GM23338 (cell line): Measurements from ENCODE around the gene RXRA. TPM values are rescaled to one million over a fixed set of nuclear protein-coding genes. Genes with fewer than 3 reads are reported as not detected.
A peak's percentile ranks its signal among the peaks of the same experiment; 100 is the strongest.

Source experiments
- ATAC-seq: fragments of 200-7000 bp; cut with Tn5 transposase; 3 replicates; pipeline ENCODE4 v1.9.1; 2020
- DNase-seq: peaks from one replicate; pipeline ENCODE4 v3.0.0-alpha.2; 2015; ENCODE audit warnings: low spot score
- H2AFZ ChIP-seq: fragments of 200-600 bp; sonication (generic); 2 replicates; pipeline ENCODE4 v1.8.0; 2016; ENCODE audit warnings: antibody characterized with exemption, mild to moderate bottlenecking, moderate library complexity
- H3F3A ChIP-seq: fragments of 200-600 bp; sonication (generic); replicated peaks from 2 replicates; pipeline ENCODE4 v1.8.0; 2017; ENCODE audit warnings: antibody characterized with exemption, mixed run types, low read depth
- H3K27ac ChIP-seq: fragments of 200-600 bp; sonication (generic); 2 replicates; pipeline ENCODE4 v1.6.1; 2016; ENCODE audit warnings: low read depth
- H3K27me3 ChIP-seq: fragments of 200-600 bp; sonication (generic); 2 replicates; pipeline ENCODE4 v1.8.0; 2016; ENCODE audit warnings: mild to moderate bottlenecking, mixed run types, moderate library complexity; ENCODE audit not compliant: insufficient read depth
- H3K36me3 ChIP-seq: fragments of 200-600 bp; sonication (generic); 2 replicates; pipeline ENCODE4 v1.8.0; 2016; ENCODE audit warnings: mild to moderate bottlenecking; ENCODE audit not compliant: insufficient read depth
- H3K4me1 ChIP-seq: fragments of 200-600 bp; sonication (generic); 2 replicates; pipeline ENCODE4 v1.8.0; 2016; ENCODE audit warnings: mild to moderate bottlenecking, moderate library complexity; ENCODE audit not compliant: insufficient read depth
- H3K4me2 ChIP-seq: fragments of 200-600 bp; sonication (generic); 2 replicates; pipeline ENCODE4 v1.7.1; 2017; ENCODE audit warnings: mixed run types
- H3K4me3 ChIP-seq: fragments of 200-600 bp; sonication (generic); 2 replicates; pipeline ENCODE4 v1.6.1; 2016; ENCODE audit warnings: mixed run types
- H3K79me2 ChIP-seq: fragments of 200-600 bp; sonication (generic); replicated peaks from 2 replicates; pipeline ENCODE4 v1.8.0; 2017; ENCODE audit warnings: mild to moderate bottlenecking; ENCODE audit not compliant: insufficient read depth
- H3K9me2 ChIP-seq: fragments of 200-600 bp; sonication (generic); 2 replicates; pipeline ENCODE4 v1.8.0; 2017; ENCODE audit not compliant: insufficient read depth
- H4K20me1 ChIP-seq: fragments of 200-600 bp; sonication (generic); replicated peaks from 2 replicates; pipeline ENCODE4 v1.8.0; 2017; ENCODE audit warnings: mild to moderate bottlenecking; ENCODE audit not compliant: insufficient read depth
- H3K27ac Mint-ChIP-seq: 2 replicates; pipeline ENCODE4 v1.8.0; 2020; ENCODE audit warnings: inconsistent platforms, mild to moderate bottlenecking, moderate library complexity, mixed read lengths
- H3K27me3 Mint-ChIP-seq: 3 replicates; pipeline ENCODE4 v1.8.0; 2022; ENCODE audit warnings: low read depth, mild to moderate bottlenecking, moderate library complexity, mixed read lengths, inconsistent platforms; ENCODE audit not compliant: insufficient read depth, poor library complexity
- H3K36me3 Mint-ChIP-seq: 3 replicates; pipeline ENCODE4 v1.8.0; 2021; ENCODE audit warnings: low read depth, mild to moderate bottlenecking, inconsistent platforms, moderate library complexity, mixed read lengths
- H3K4me1 Mint-ChIP-seq: 3 replicates; pipeline ENCODE4 v1.8.0; 2020; ENCODE audit warnings: mild to moderate bottlenecking, inconsistent platforms, mixed read lengths
- H3K4me3 Mint-ChIP-seq: 3 replicates; pipeline ENCODE4 v1.8.0; 2021; ENCODE audit warnings: moderate library complexity, mild to moderate bottlenecking, inconsistent platforms, mixed read lengths
- H3K9me3 Mint-ChIP-seq: 3 replicates; pipeline ENCODE4 v1.8.0; 2020; ENCODE audit warnings: moderate library complexity, mild to moderate bottlenecking, inconsistent platforms, mixed read lengths
- CTCF ChIP-seq, 2 experiments: fragments of 200-600 bp in 1 of 2; sonication (generic) in 1 of 2; conservative IDR thresholded peaks; 2 replicates each; pipeline versions ENCODE4 v1.5.1 to v1.6.1; 2016 to 2017; ENCODE audit warnings: antibody characterized with exemption in 2 of 2, low read depth in 2 of 2, mild to moderate bottlenecking in 2 of 2, moderate library complexity in 1 of 2
- ETS1 ChIP-seq: IDR thresholded peaks from 2 replicates; pipeline ENCODE4 v1.6.1; 2016; ENCODE audit warnings: antibody characterized with exemption
- EZH2 ChIP-seq: fragments of 200-600 bp; sonication (generic); IDR thresholded peaks from one replicate; pipeline ENCODE4 v1.8.0; 2017; ENCODE audit warnings: antibody characterized with exemption, mild to moderate bottlenecking, low read depth; ENCODE audit not compliant: unreplicated experiment
- EZH2phosphoT487 ChIP-seq: fragments of 200-600 bp; sonication (generic); IDR thresholded peaks from one replicate; pipeline ENCODE4 v1.8.1; 2018; ENCODE audit warnings: antibody characterized with exemption; ENCODE audit not compliant: unreplicated experiment
- POLR2AphosphoS5 ChIP-seq: IDR thresholded peaks from 2 replicates; pipeline ENCODE4 v1.6.1; 2016; ENCODE audit warnings: antibody characterized with exemption, low read depth
- REST ChIP-seq: IDR thresholded peaks from one replicate; pipeline ENCODE4 v1.6.1; 2018; ENCODE audit warnings: antibody characterized with exemption; ENCODE audit not compliant: unreplicated experiment
- STAT1 ChIP-seq: IDR thresholded peaks from one replicate; pipeline ENCODE4 v1.6.1; 2016; ENCODE audit warnings: antibody characterized with exemption; ENCODE audit not compliant: unreplicated experiment
- ZNF114 ChIP-seq: fragments of 250-450 bp; sonication (Bioruptor Pico); IDR thresholded peaks from 2 replicates; pipeline ENCODE4 v1.5.0; 2020; ENCODE audit warnings: mild to moderate bottlenecking, moderate library complexity
- ZNF462 ChIP-seq: fragments of 250-450 bp; sonication (Bioruptor Pico); IDR thresholded peaks from 2 replicates; pipeline ENCODE4 v1.5.0; 2020; ENCODE audit warnings: mild to moderate bottlenecking, moderate library complexity
- polyA plus RNA-seq: library from polyadenylated mRNA; unstranded; fragments of >200 nt; fragmentation: Nextera tagmentation; extraction: Ambion mirVana; gene quantifications from 2 replicates; pipeline ENCODE4 v1.2.1, GENCODE V29; 2016
- total RNA-seq: library from RNA; depleted of rRNA; stranded (reverse); fragments of >200 nt; shearing (Covaris generic); gene quantifications from 2 replicates; pipeline ENCODE4 v1.2.3, GENCODE V29; 2014

Gene RXRA
- total and polyA plus RNA-seq, 2 experiments from 2014 or later: 4.9 to 17.9 TPM

- H3K4me3 Mint-ChIP-seq: no peak overlapping the region
- H3K4me1 Mint-ChIP-seq: no peaks in the 10 kb centered on the region
- no peaks in the 10 kb centered on the region for H3K79me2 ChIP-seq
- ATAC-seq (no peak), DNase-seq (no peak)
- H3K36me3 ChIP-seq: no peaks in the 10 kb centered on the region
- H3K4me3 ChIP-seq: no peak overlapping the region
- H3K27ac ChIP-seq: 0 out of 2 replicates have a peak overlapping the region, but pooled peaks have one; percentile 45
- peaks cover under 1% of the 10 kb centered on the region for H3K27me3 Mint-ChIP-seq
- no peaks in the 10 kb centered on the region for H3K9me2 ChIP-seq
- H3K27ac Mint-ChIP-seq: no peak overlapping the region
- no peaks in the 10 kb centered on the region for H3K27me3 ChIP-seq
- TF ChIP-seq EZH2phosphoT487: no peak
- TF ChIP-seq ZNF114: no peak
- no peak for TF ChIP-seq CTCF (conservative IDR thresholded peaks at IDR 0.05; ENCODE audit: low read depth in 2 of 2)
- no peak for TF ChIP-seq ETS1
- no peak for TF ChIP-seq REST
- no peaks in the 10 kb centered on the region; the same call in 1 of the 2 replicates for H4K20me1 ChIP-seq
- no peaks in the 10 kb centered on the region for H3K4me1 ChIP-seq
- H3K9me3 Mint-ChIP-seq: no peaks in the 10 kb centered on the region
- H3F3A ChIP-seq: no peaks in the 10 kb centered on the region
- peaks cover 7% of the 10 kb centered on the region; the same call in 1 of the 3 replicates for H3K36me3 Mint-ChIP-seq
- no peak overlapping the region for H3K4me2 ChIP-seq
- no peak overlapping the region for H2AFZ ChIP-seq
Measured at GRCh38 chr9:134425812-134426211, 99.6 kb downstream of the RXRA start.

- Mint-ChIP-seq H3K27me3 (peaks cover 3% of the 10 kb centered on the region), H3K9me3 (no peaks in the 10 kb centered on the region), H3K4me1 (no peaks in the 10 kb centered on the region), H3K27ac (no peak overlapping the region), H3K36me3 (peaks cover 2% of the 10 kb centered on the region; the same call in 1 of the 3 replicates), H3K4me3 (no peak overlapping the region)
- no peaks in the 10 kb centered on the region for H3F3A ChIP-seq
- no peaks in the 10 kb centered on the region for H3K27me3 ChIP-seq
- H3K4me1 ChIP-seq: no peaks in the 10 kb centered on the region
- ATAC-seq: no peak
- H2AFZ ChIP-seq: no peak overlapping the region
- no peaks in the 10 kb centered on the region; the same call in 1 of the 2 replicates for H4K20me1 ChIP-seq
- H3K4me2 ChIP-seq: no peak overlapping the region
- no peak overlapping the region for H3K27ac ChIP-seq
- no peaks in the 10 kb centered on the region for H3K79me2 ChIP-seq
- no peaks in the 10 kb centered on the region for H3K36me3 ChIP-seq
- no peak overlapping the region for H3K4me3 ChIP-seq
- H3K9me2 ChIP-seq: no peaks in the 10 kb centered on the region
- DNase-seq: no peak
- TF ChIP-seq POLR2AphosphoS5: no peak
- no peak for TF ChIP-seq ZNF462 (CRISPR knock-in tag)
- no peak for TF ChIP-seq EZH2
- no peak for TF ChIP-seq STAT1
Measured at GRCh38 chr9:134426436-134426835, 100.2 kb downstream of the RXRA start.
